ENCODE data around the gene NTNG2.
"Not testable (repeated sequence)": the region's sequence is repeated elsewhere in the genome, so short reads cannot be mapped to it uniquely, and the experiment has no call there.

Gene NTNG2

DNA sequence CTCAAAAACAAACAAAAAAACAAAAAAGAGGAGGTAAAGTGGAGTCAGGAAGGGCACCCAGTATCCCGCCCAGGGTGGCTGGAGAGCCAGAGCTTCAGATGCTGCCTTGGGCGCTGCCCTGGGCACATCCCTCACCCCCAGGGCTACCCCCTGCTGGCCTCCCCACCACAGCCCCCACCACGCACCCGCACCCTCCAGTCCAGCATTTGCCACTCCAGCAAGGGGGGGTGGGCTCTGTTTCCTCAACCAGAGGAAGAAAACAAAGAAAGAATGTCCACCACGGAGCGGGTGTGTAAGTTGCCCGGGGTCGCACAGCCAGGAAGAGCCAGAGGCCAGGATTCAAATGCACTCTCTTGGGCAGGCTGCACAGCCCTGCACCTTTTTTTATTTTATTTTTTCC is 86.1 kb downstream of the NTNG2 start:
- Histone ChIP-seq H3K36me3 (ENCODE audit: control insufficient read depth in 1 of 2, insufficient read depth in 2 of 2, low read length in 2 of 2) (no peaks in the 10 kb centered on the region), H3K4me1 (ENCODE audit: control insufficient read depth in 1 of 2, insufficient read depth in 2 of 2, low read length in 2 of 2) (peaks cover under 1 to 3% of the 10 kb centered on the region in 2 donors), H3K9ac (ENCODE audit: low read depth in 1 of 2, low read length in 2 of 2) (no peak overlapping the region), H3K9me3 (ENCODE audit: control insufficient read depth in 1 of 2, low read length in 2 of 2) (no peaks in the 10 kb centered on the region), H3K27ac (ENCODE audit: low read depth, low read length) (no peak overlapping the region), H3K4me3 (ENCODE audit: low read depth in 1 of 2, low read length in 2 of 2) (no peak overlapping the region), H3K27me3 (ENCODE audit: control insufficient read depth in 1 of 2, insufficient read depth in 2 of 2, low read length in 2 of 2) (peaks cover 11 to 29% of the 10 kb centered on the region in 2 donors)

DNA sequence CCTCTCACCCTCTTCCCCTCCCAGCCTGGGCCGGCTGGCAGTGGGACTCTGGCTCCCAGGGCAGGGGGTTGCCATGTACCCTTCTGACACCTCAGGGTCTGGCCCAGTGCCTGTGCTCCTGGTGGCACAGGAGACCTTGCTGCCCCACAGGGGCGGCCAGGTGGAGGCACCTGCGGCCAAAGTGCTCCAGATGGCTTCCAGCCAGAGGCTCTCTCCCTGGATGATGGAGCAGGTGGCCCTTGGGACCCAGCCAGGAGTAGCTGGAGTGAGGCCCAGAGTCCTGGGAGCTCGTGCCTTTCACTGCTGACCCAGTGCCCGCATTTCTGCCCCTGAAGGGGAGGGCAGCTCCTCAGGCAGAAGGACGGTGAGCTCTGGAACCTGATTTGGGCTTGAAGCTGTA is 87.3 kb downstream of the NTNG2 start:
- Histone ChIP-seq H3K4me1 (ENCODE audit: control insufficient read depth in 1 of 2, insufficient read depth in 2 of 2, low read length in 2 of 2) (no peaks in the 10 kb centered on the region), H3K9me3 (ENCODE audit: control insufficient read depth in 1 of 2, low read length in 2 of 2) (no peaks in the 10 kb centered on the region), H3K4me3 (ENCODE audit: low read depth in 1 of 2, low read length in 2 of 2) (no peak overlapping the region), H3K9ac (ENCODE audit: low read depth in 1 of 2, low read length in 2 of 2) (no peak overlapping the region), H3K27me3 (ENCODE audit: control insufficient read depth in 1 of 2, insufficient read depth in 2 of 2, low read length in 2 of 2) (peaks cover 6 to 22% of the 10 kb centered on the region in 2 donors), H3K36me3 (ENCODE audit: control insufficient read depth in 1 of 2, insufficient read depth in 2 of 2, low read length in 2 of 2) (no peaks in the 10 kb centered on the region), H3K27ac (ENCODE audit: low read depth, low read length) (no peak overlapping the region)

- H3K27me3 ChIP-seq (ENCODE audit: control insufficient read depth in 1 of 2, insufficient read depth in 2 of 2, low read length in 2 of 2) = peaks cover 6 to 18% of the 10 kb centered on the region in 2 donors
- no peak overlapping the region for H3K27ac ChIP-seq (ENCODE audit: low read depth, low read length)
- no peaks in the 10 kb centered on the region for H3K4me1 ChIP-seq (ENCODE audit: control insufficient read depth in 1 of 2, insufficient read depth in 2 of 2, low read length in 2 of 2)
- no peak overlapping the region for H3K4me3 ChIP-seq (ENCODE audit: low read depth in 1 of 2, low read length in 2 of 2)
- no peaks in the 10 kb centered on the region for H3K36me3 ChIP-seq (ENCODE audit: control insufficient read depth in 1 of 2, insufficient read depth in 2 of 2, low read length in 2 of 2)
- no peak overlapping the region for H3K9ac ChIP-seq (ENCODE audit: low read depth in 1 of 2, low read length in 2 of 2)
- H3K9me3 ChIP-seq (ENCODE audit: control insufficient read depth in 1 of 2, low read length in 2 of 2) = no peaks in the 10 kb centered on the region
Observed at GRCh38 chr9:132249690-132250089, 87.8 kb downstream of the NTNG2 start.

GRCh38 chr9:132250324-132251262 is 88.7 kb downstream of the NTNG2 start:
- no peaks in the 10 kb centered on the region for H3K9me3 ChIP-seq (ENCODE audit: control insufficient read depth in 1 of 2, low read length in 2 of 2)
- no peaks in the 10 kb centered on the region for H3K36me3 ChIP-seq (ENCODE audit: control insufficient read depth in 1 of 2, insufficient read depth in 2 of 2, low read length in 2 of 2)
- H3K9ac ChIP-seq (ENCODE audit: low read depth in 1 of 2, low read length in 2 of 2) = no peak overlapping the region
- H3K27ac ChIP-seq (ENCODE audit: low read depth, low read length) = no peak overlapping the region
- H3K4me3 ChIP-seq (ENCODE audit: low read depth in 1 of 2, low read length in 2 of 2) = no peak overlapping the region
- no peaks in the 10 kb centered on the region for H3K4me1 ChIP-seq (ENCODE audit: control insufficient read depth in 1 of 2, insufficient read depth in 2 of 2, low read length in 2 of 2)
- H3K27me3 ChIP-seq (ENCODE audit: control insufficient read depth in 1 of 2, insufficient read depth in 2 of 2, low read length in 2 of 2) = peaks cover 0 to 13% of the 10 kb centered on the region in 2 donors

GRCh38 chr9:132260846-132261245 is 99.0 kb downstream of the NTNG2 start:
- H3K4me1 ChIP-seq (ENCODE audit: control insufficient read depth in 1 of 2, insufficient read depth in 2 of 2, low read length in 2 of 2) = peaks cover 0 to 7% of the 10 kb centered on the region in 2 donors
- H3K4me3 ChIP-seq (ENCODE audit: low read depth in 1 of 2, low read length in 2 of 2) = no peak overlapping the region
- no peaks in the 10 kb centered on the region for H3K27me3 ChIP-seq (ENCODE audit: control insufficient read depth in 1 of 2, insufficient read depth in 2 of 2, low read length in 2 of 2)
- no peak overlapping the region for H3K9ac ChIP-seq (ENCODE audit: low read depth in 1 of 2, low read length in 2 of 2)
- H3K27ac ChIP-seq (ENCODE audit: low read depth, low read length) = no peak overlapping the region
- H3K36me3 ChIP-seq (ENCODE audit: control insufficient read depth in 1 of 2, insufficient read depth in 2 of 2, low read length in 2 of 2) = peaks cover 33 to 36% of the 10 kb centered on the region in 2 donors
- no peaks in the 10 kb centered on the region for H3K9me3 ChIP-seq (ENCODE audit: control insufficient read depth in 1 of 2, low read length in 2 of 2)

GRCh38 chr9:132266017-132266416 is 104.2 kb downstream of the NTNG2 start:
- Histone ChIP-seq H3K36me3 (ENCODE audit: control insufficient read depth in 1 of 2, insufficient read depth in 2 of 2, low read length in 2 of 2) (peaks cover 61 to 80% of the 10 kb centered on the region in 2 donors), H3K9me3 (ENCODE audit: control insufficient read depth in 1 of 2, low read length in 2 of 2) (no peaks in the 10 kb centered on the region), H3K9ac (ENCODE audit: low read depth in 1 of 2, low read length in 2 of 2) (no peak overlapping the region), H3K4me1 (ENCODE audit: control insufficient read depth in 1 of 2, insufficient read depth in 2 of 2, low read length in 2 of 2) (no peaks in the 10 kb centered on the region), H3K27ac (ENCODE audit: low read depth, low read length) (no peak overlapping the region), H3K4me3 (ENCODE audit: low read depth in 1 of 2, low read length in 2 of 2) (no peak overlapping the region), H3K27me3 (ENCODE audit: control insufficient read depth in 1 of 2, insufficient read depth in 2 of 2, low read length in 2 of 2) (no peaks in the 10 kb centered on the region)

- Histone ChIP-seq H3K27ac (ENCODE audit: low read depth, low read length) (no peak overlapping the region), H3K27me3 (ENCODE audit: control insufficient read depth in 1 of 2, insufficient read depth in 2 of 2, low read length in 2 of 2) (no peaks in the 10 kb centered on the region), H3K36me3 (ENCODE audit: control insufficient read depth in 1 of 2, insufficient read depth in 2 of 2, low read length in 2 of 2) (peaks cover 55 to 84% of the 10 kb centered on the region in 2 donors), H3K4me1 (ENCODE audit: control insufficient read depth in 1 of 2, insufficient read depth in 2 of 2, low read length in 2 of 2) (no peaks in the 10 kb centered on the region), H3K4me3 (ENCODE audit: low read depth in 1 of 2, low read length in 2 of 2) (no peak overlapping the region), H3K9me3 (ENCODE audit: control insufficient read depth in 1 of 2, low read length in 2 of 2) (no peaks in the 10 kb centered on the region), H3K9ac (ENCODE audit: low read depth in 1 of 2, low read length in 2 of 2) (no peak overlapping the region)
Observed at GRCh38 chr9:132267660-132268059, 105.8 kb downstream of the NTNG2 start.

GRCh38 chr9:132268725-132269352 is 107.0 kb downstream of the NTNG2 start:
- Histone ChIP-seq H3K27ac (ENCODE audit: low read depth, low read length) (no peak overlapping the region), H3K4me3 (ENCODE audit: low read depth in 1 of 2, low read length in 2 of 2) (no peak overlapping the region), H3K9ac (ENCODE audit: low read depth in 1 of 2, low read length in 2 of 2) (no peak overlapping the region), H3K27me3 (ENCODE audit: control insufficient read depth in 1 of 2, insufficient read depth in 2 of 2, low read length in 2 of 2) (no peaks in the 10 kb centered on the region), H3K36me3 (ENCODE audit: control insufficient read depth in 1 of 2, insufficient read depth in 2 of 2, low read length in 2 of 2) (peaks cover 47 to 84% of the 10 kb centered on the region in 2 donors), H3K4me1 (ENCODE audit: control insufficient read depth in 1 of 2, insufficient read depth in 2 of 2, low read length in 2 of 2) (no peaks in the 10 kb centered on the region), H3K9me3 (ENCODE audit: control insufficient read depth in 1 of 2, low read length in 2 of 2) (no peaks in the 10 kb centered on the region)

DNA sequence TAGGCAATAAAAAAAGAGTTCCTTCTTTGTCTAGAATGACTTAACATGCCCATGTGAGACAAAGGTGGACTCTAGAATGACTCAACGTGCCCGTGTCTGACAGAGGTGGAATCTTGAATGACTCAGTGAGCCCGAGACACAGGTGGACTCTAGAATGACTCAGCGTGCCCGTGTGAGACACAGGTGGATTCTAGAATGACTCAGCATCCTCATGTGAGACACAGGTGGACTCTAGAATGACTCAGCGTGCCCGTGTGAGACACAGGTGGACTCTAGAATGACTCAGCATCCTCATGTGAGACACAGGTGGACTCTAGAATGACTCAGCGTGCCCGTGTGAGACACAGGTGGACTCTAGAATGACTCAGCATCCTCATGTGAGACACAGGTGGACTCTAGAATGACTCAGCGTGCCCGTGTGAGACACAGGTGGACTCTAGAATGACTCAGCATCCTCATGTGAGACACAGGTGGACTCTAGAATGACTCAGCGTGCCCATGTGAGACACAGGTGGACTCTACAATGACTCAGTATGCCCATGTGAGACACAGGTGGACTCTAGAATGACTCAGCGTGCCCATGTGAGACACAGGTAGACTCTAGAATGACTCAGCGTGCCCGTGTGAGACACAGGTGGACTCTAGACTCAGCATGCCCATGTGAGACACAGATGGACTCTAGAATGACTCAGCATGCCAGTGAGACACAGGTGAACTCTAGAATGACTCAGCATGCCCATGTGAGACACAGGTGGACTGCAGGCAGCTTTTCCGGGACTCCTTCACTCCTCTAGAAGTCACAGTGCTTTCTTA is 108.1 kb downstream of the NTNG2 start:
- not testable (repeated sequence) for H3K27me3 ChIP-seq (ENCODE audit: control insufficient read depth in 1 of 2, insufficient read depth in 2 of 2, low read length in 2 of 2); H3K4me1 ChIP-seq (ENCODE audit: control insufficient read depth in 1 of 2, insufficient read depth in 2 of 2, low read length in 2 of 2); H3K9me3 ChIP-seq (ENCODE audit: control insufficient read depth in 1 of 2, low read length in 2 of 2); H3K27ac ChIP-seq (ENCODE audit: low read depth, low read length); H3K9ac ChIP-seq (ENCODE audit: low read depth in 1 of 2, low read length in 2 of 2); H3K4me3 ChIP-seq (ENCODE audit: low read depth in 1 of 2, low read length in 2 of 2)
- peaks cover 41 to 78% of the 10 kb centered on the region in 2 donors for H3K36me3 ChIP-seq (ENCODE audit: control insufficient read depth in 1 of 2, insufficient read depth in 2 of 2, low read length in 2 of 2)

- Histone ChIP-seq H3K4me1 (ENCODE audit: control insufficient read depth in 1 of 2, insufficient read depth in 2 of 2, low read length in 2 of 2) (no peaks in the 10 kb centered on the region), H3K27me3 (ENCODE audit: control insufficient read depth in 1 of 2, insufficient read depth in 2 of 2, low read length in 2 of 2) (no peaks in the 10 kb centered on the region), H3K27ac (ENCODE audit: low read depth, low read length) (no peak overlapping the region), H3K9ac (ENCODE audit: low read depth in 1 of 2, low read length in 2 of 2) (no peak overlapping the region), H3K9me3 (ENCODE audit: control insufficient read depth in 1 of 2, low read length in 2 of 2) (no peaks in the 10 kb centered on the region), H3K4me3 (ENCODE audit: low read depth in 1 of 2, low read length in 2 of 2) (no peak overlapping the region), H3K36me3 (ENCODE audit: control insufficient read depth in 1 of 2, insufficient read depth in 2 of 2, low read length in 2 of 2) (peaks cover 52 to 86% of the 10 kb centered on the region in 2 donors)
Observed at GRCh38 chr9:132274861-132275260, 113.0 kb downstream of the NTNG2 start.
